Measurements from ENCODE around the gene NKAIN2.
A peak's percentile ranks its signal among the peaks of the same experiment; 100 is the strongest.
"Not testable (repeated sequence)": the region's sequence is repeated elsewhere in the genome, so short reads cannot be mapped to it uniquely, and the experiment has no call there.

NKAIN2 gene

GRCh38 chr6:124090491-124090890, 286.8 kb downstream of the NKAIN2 start:
- no peak for DNase-seq (ENCODE audit: low spot score)

- DNase-seq (ENCODE audit: low spot score): no peak
Observed at GRCh38 chr6:124099520-124099919, 295.9 kb downstream of the NKAIN2 start.

GRCh38 chr6:124110514-124110913, 306.8 kb downstream of the NKAIN2 start:
- DNase-seq (ENCODE audit: low spot score): no peak

- no peak for DNase-seq (ENCODE audit: low spot score)
Observed at GRCh38 chr6:124119596-124119995, 315.9 kb downstream of the NKAIN2 start.

- DNase-seq (ENCODE audit: low spot score): no peak
Observed at GRCh38 chr6:124123617-124124209, 320.0 kb downstream of the NKAIN2 start.

- DNase-seq (ENCODE audit: low spot score): peak; percentile 14
Observed at GRCh38 chr6:124131259-124131658, 327.6 kb downstream of the NKAIN2 start.

GRCh38 chr6:124131779-124132178, 328.1 kb downstream of the NKAIN2 start:
- peak; percentile 5 for DNase-seq (ENCODE audit: low spot score)

- no peak for DNase-seq (ENCODE audit: low spot score)
Observed at GRCh38 chr6:124132256-124132655, 328.6 kb downstream of the NKAIN2 start.

- DNase-seq (ENCODE audit: low spot score): no peak
Observed at GRCh38 chr6:124142852-124143251, 339.2 kb downstream of the NKAIN2 start.

- DNase-seq (ENCODE audit: low spot score): no peak
Observed at GRCh38 chr6:124143435-124143834, 339.8 kb downstream of the NKAIN2 start.

- no peak for DNase-seq (ENCODE audit: low spot score)
Observed at GRCh38 chr6:124147621-124148020, 344.0 kb downstream of the NKAIN2 start.

- peak; percentile 26 for DNase-seq (ENCODE audit: low spot score)
Observed at GRCh38 chr6:124148236-124148957, 344.7 kb downstream of the NKAIN2 start.

GRCh38 chr6:124149646-124150045, 346.0 kb downstream of the NKAIN2 start:
- DNase-seq (ENCODE audit: low spot score): no peak

- DNase-seq (ENCODE audit: low spot score): no peak
Observed at GRCh38 chr6:124158024-124158423, 354.4 kb downstream of the NKAIN2 start.

GRCh38 chr6:124163676-124164075, 360.0 kb downstream of the NKAIN2 start:
- no peak for DNase-seq (ENCODE audit: low spot score)

- DNase-seq (ENCODE audit: low spot score): no peak
Observed at GRCh38 chr6:124164343-124164742, 360.7 kb downstream of the NKAIN2 start.

GRCh38 chr6:124167249-124167648, 363.6 kb downstream of the NKAIN2 start:
- DNase-seq (ENCODE audit: low spot score): not testable (repeated sequence)

- no peak for DNase-seq (ENCODE audit: low spot score)
Observed at GRCh38 chr6:124190256-124190655, 386.6 kb downstream of the NKAIN2 start.

GRCh38 chr6:124193132-124193531, 389.5 kb downstream of the NKAIN2 start:
- DNase-seq (ENCODE audit: low spot score): no peak

- DNase-seq (ENCODE audit: low spot score): no peak
Observed at GRCh38 chr6:124197148-124197547, 393.5 kb downstream of the NKAIN2 start.

- no peak for DNase-seq (ENCODE audit: low spot score)
Observed at GRCh38 chr6:124199286-124199685, 395.6 kb downstream of the NKAIN2 start.

- no peak for DNase-seq (ENCODE audit: low spot score)
Observed at GRCh38 chr6:124200661-124201060, 397.0 kb downstream of the NKAIN2 start.

- no peak for DNase-seq (ENCODE audit: low spot score)
Observed at GRCh38 chr6:124203101-124203811, 399.6 kb downstream of the NKAIN2 start.

Data from HuH-7 (cell line).